DOHH2 (cell line): Measurements from ENCODE around the gene BRD3OS.

ENCODE experiments used
- H3F3A ChIP-seq: fragments of 200-600 bp; sonication (generic), shearing (Covaris generic); 2 replicates; pipeline ENCODE4 v1.6.0; 2016; ENCODE audit warnings: antibody characterized with exemption, mild to moderate bottlenecking; ENCODE audit not compliant: control insufficient read depth, insufficient read depth
- H3K27ac ChIP-seq: fragments of 200-600 bp; sonication (generic); 2 replicates; pipeline ENCODE4 v1.5.1; 2014; ENCODE audit warnings: low read depth, mild to moderate bottlenecking, low read length, moderate library complexity
- H3K27me3 ChIP-seq: fragments of 200-600 bp; sonication (generic); 2 replicates; pipeline ENCODE4 v1.6.1; 2014; ENCODE audit warnings: mild to moderate bottlenecking, low read length, mixed read lengths; ENCODE audit not compliant: control insufficient read depth
- H3K36me3 ChIP-seq: fragments of 200-600 bp; sonication (generic); 2 replicates; pipeline ENCODE4 v1.6.1; 2014; ENCODE audit warnings: mild to moderate bottlenecking, low read length, moderate library complexity, mixed read lengths; ENCODE audit not compliant: control insufficient read depth
- H3K4me1 ChIP-seq: fragments of 200-600 bp; sonication (generic); 2 replicates; pipeline ENCODE4 v1.6.1; 2014; ENCODE audit warnings: mild to moderate bottlenecking, low read length, mixed read lengths; ENCODE audit not compliant: control insufficient read depth
- H3K4me2 ChIP-seq: fragments of 200-600 bp; sonication (generic); 2 replicates; pipeline ENCODE4 v1.6.0; 2014; ENCODE audit warnings: mild to moderate bottlenecking, low read length, moderate library complexity
- H3K4me3 ChIP-seq: fragments of 200-600 bp; sonication (generic); 2 replicates; pipeline ENCODE4 v1.5.1; 2014; ENCODE audit warnings: mild to moderate bottlenecking, low read length, mixed read lengths
- H3K79me2 ChIP-seq: fragments of 200-600 bp; sonication (generic); 2 replicates; pipeline ENCODE4 v1.6.1; 2014; ENCODE audit warnings: mild to moderate bottlenecking, low read length, mixed read lengths; ENCODE audit not compliant: control insufficient read depth
- H3K9me2 ChIP-seq: fragments of 200-600 bp; sonication (generic); replicated peaks from 2 replicates; pipeline ENCODE4 v1.6.1; 2014; ENCODE audit warnings: mild to moderate bottlenecking, low read length, mixed read lengths; ENCODE audit not compliant: control insufficient read depth
- H3K9me3 ChIP-seq: fragments of 200-600 bp; sonication (generic); 2 replicates; pipeline ENCODE4 v1.6.1; 2014; ENCODE audit warnings: antibody characterized with exemption, low read length, mixed read lengths; ENCODE audit not compliant: control insufficient read depth, insufficient read depth
- H4K20me1 ChIP-seq: fragments of 200-600 bp; sonication (generic); 2 replicates; pipeline ENCODE4 v1.6.0; 2014; ENCODE audit warnings: low read depth, mild to moderate bottlenecking, antibody characterized with exemption, low read length, moderate library complexity; ENCODE audit not compliant: control insufficient read depth, insufficient read depth
- EZH2phosphoT487 ChIP-seq: fragments of 200-600 bp; sonication (generic); IDR thresholded peaks from 2 replicates; pipeline ENCODE4 v1.6.1; 2017; ENCODE audit warnings: borderline replicate concordance, mild to moderate bottlenecking, antibody characterized with exemption, low read length, moderate library complexity, mixed read lengths
- TF ChIP-seq, protein P1 (sequence below): fragments of 200-600 bp; sonication (generic); IDR thresholded peaks from one replicate; pipeline ENCODE4 v1.5.1; 2014; ENCODE audit warnings: antibody characterized with exemption, mild to moderate bottlenecking, low read depth, low read length; ENCODE audit not compliant: poor library complexity, severe bottlenecking

The BRD3OS gene

DNA sequence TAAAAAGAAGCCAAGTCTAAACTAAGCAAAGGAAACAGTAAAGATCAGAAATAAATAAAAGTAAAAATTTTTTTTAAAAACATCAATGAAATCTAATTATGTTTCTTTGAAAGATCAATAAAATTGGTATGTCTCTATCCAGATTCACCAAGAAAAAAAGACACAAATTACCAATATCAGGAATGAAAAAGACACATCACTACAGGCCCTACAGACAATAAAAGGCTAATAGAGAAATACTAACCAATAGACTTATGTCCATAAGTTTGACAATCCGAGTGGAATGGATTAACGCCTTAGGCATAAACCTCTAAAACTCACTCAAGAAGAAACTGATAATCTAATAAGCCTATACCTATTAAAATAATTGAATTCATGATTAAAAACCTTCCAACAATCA, 12.4 kb downstream of the BRD3OS start:
- no peaks in the 10 kb centered on the region for H4K20me1 ChIP-seq
- H3K27ac ChIP-seq, result no peak overlapping the region
- TF ChIP-seq, protein P1, sequence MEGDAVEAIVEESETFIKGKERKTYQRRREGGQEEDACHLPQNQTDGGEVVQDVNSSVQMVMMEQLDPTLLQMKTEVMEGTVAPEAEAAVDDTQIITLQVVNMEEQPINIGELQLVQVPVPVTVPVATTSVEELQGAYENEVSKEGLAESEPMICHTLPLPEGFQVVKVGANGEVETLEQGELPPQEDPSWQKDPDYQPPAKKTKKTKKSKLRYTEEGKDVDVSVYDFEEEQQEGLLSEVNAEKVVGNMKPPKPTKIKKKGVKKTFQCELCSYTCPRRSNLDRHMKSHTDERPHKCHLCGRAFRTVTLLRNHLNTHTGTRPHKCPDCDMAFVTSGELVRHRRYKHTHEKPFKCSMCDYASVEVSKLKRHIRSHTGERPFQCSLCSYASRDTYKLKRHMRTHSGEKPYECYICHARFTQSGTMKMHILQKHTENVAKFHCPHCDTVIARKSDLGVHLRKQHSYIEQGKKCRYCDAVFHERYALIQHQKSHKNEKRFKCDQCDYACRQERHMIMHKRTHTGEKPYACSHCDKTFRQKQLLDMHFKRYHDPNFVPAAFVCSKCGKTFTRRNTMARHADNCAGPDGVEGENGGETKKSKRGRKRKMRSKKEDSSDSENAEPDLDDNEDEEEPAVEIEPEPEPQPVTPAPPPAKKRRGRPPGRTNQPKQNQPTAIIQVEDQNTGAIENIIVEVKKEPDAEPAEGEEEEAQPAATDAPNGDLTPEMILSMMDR, result no peak
- TF ChIP-seq EZH2phosphoT487, result no peak
- no peaks in the 10 kb centered on the region for H3K9me2 ChIP-seq
- no peak overlapping the region for H3K4me2 ChIP-seq
- no peaks in the 10 kb centered on the region for H3K4me1 ChIP-seq
- no peaks in the 10 kb centered on the region for H3F3A ChIP-seq
- no peaks in the 10 kb centered on the region for H3K9me3 ChIP-seq
- no peak overlapping the region for H3K4me3 ChIP-seq
- H3K27me3 ChIP-seq, result no peaks in the 10 kb centered on the region
- H3K36me3 ChIP-seq, result peaks cover 56% of the 10 kb centered on the region
- H3K79me2 ChIP-seq, result no peaks in the 10 kb centered on the region

DNA sequence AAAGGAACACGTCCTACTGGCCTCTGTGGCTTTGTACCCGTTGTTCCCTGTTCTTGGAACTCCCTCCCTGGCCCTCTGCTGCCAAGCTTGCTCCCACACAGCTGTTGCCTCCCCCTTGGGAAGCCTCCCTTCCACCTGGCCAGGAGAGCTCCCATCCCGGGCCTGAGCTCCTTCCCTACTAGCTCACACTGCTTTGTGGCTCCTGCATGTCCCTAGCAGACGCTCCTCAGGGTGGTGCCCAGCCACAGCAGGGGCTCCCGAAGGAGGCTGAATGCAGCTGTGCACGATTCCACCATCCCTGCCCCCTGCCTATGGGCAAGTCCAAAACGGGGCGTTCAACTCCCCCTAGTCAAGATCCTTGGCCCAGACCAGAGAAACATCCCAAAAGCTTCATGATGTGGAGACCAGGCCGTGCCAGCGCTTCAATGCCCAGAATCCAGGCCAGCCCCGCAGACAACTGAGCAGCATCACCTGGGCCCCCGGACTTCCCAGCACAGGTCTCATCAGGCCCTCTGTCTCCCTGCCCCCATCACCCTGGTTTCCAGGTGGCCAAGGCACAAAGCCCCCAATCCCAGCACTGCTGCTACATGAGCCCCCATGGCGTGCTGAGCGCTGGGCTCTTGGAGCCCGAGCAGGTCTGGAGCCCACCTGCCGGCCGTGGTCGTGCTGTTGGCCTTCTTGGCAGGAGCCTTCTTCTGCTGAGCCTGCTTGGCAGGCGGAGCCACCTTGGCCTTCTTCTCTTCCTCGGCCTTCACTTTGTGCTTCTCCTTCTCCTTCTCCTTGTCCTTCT, 14.3 kb downstream of the BRD3OS start:
- Histone ChIP-seq H3K27ac (no peak overlapping the region), H3K4me1 (no peaks in the 10 kb centered on the region), H3K79me2 (no peaks in the 10 kb centered on the region), H4K20me1 (no peaks in the 10 kb centered on the region), H3K36me3 (peaks cover 46% of the 10 kb centered on the region), H3K9me2 (no peaks in the 10 kb centered on the region), H3K4me2 (no peak overlapping the region), H3K27me3 (no peaks in the 10 kb centered on the region), H3K4me3 (no peak overlapping the region), H3F3A (no peaks in the 10 kb centered on the region), H3K9me3 (no peaks in the 10 kb centered on the region)
- no peak for TF ChIP-seq EZH2phosphoT487
- TF ChIP-seq, protein P1, result no peak

DNA sequence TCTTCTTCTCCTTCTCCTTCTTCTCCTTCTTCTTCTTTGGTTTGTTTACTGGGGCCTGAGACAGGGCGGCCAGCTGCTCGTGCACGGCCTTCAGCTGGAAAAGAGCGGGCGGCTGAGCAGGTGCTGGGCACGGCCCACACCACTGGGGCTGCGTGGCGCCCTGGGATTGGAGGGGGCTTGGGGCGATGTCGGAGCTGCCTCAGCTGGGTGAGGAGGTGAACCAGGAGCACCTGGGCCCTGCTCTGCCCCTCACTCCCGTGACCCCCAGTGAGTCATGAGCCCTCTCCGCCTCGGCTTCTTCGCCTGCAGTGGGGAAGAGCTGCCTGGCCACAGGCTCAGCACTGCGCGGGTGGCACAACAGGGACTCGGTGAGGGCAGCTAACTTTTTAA, 14.9 kb downstream of the BRD3OS start:
- Histone ChIP-seq H3K4me1 (no peaks in the 10 kb centered on the region), H3K4me3 (no peak overlapping the region), H3K27me3 (no peaks in the 10 kb centered on the region), H3K27ac (no peak overlapping the region), H4K20me1 (no peaks in the 10 kb centered on the region), H3K9me3 (no peaks in the 10 kb centered on the region), H3K4me2 (no peak overlapping the region), H3K36me3 (peaks cover 46% of the 10 kb centered on the region), H3F3A (no peaks in the 10 kb centered on the region), H3K9me2 (no peaks in the 10 kb centered on the region), H3K79me2 (no peaks in the 10 kb centered on the region)
- TF ChIP-seq EZH2phosphoT487, result no peak
- TF ChIP-seq, protein P1, result no peak
